SK-N-MC (cell line): Measurements from ENCODE around the gene NR1H2.

Experiments used
- EZH2 ChIP-seq: fragments of 200-600 bp; sonication (generic); IDR thresholded peaks from one replicate; pipeline ENCODE4 v1.6.1; 2017; ENCODE audit warnings: antibody characterized with exemption
- FOXP2 ChIP-seq: optimal IDR thresholded peaks from 2 replicates; pipeline ENCODE3; 2011; ENCODE audit warnings: mild to moderate bottlenecking, moderate library complexity; ENCODE audit not compliant: insufficient read depth; ENCODE audit errors: extremely low read length, control extremely low read depth
- POLR2AphosphoS5 ChIP-seq: IDR thresholded peaks from 2 replicates; pipeline ENCODE4 v1.6.1; 2012; ENCODE audit warnings: mild to moderate bottlenecking, low read depth, low read length, borderline replicate concordance

DNA sequence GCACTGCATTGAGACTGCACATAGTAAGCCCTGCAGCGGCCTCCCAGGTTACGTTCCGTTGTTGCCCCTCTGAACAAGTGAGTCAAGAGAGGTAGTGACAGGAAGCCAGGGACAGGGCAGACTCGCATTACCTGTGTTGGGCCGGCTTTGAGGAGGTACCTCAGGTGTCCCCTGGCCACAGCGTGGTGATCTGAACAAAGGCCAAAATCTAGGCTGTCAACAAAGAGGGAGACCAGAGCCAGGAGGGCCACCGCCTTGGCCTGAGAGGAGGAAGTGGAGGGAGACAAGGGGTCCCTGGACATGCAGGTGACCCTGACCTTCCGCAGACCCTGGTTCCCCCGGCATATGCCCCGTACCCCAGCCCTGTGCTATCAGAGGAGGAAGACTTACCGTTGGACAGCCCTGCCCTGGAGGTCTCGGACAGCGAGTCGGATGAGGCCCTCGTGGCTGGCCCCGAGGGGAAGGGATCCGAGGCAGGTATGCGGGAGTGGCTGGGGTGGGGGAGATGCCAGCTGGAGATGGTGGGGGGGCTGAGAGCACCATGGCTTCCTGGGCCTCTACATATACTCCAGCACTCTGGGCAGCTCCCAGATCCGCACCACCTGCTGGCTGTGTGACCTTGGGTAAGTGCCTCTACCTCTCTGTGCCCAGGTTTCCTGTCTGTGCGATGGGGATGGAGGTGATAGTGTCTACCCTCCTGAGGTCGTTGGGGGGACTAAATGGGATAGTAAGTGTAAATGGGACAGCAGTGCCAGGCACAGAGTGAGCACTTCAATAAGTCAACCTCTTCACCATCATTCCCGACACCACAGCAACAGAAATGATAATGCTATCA, 47.2 kb downstream of the NR1H2 start:
- TF ChIP-seq EZH2 (no peak), POLR2AphosphoS5 (no peak), FOXP2 (no peak)
